ENCODE results near the gene DYNC2I2.
A peak's percentile ranks its signal among the peaks of the same experiment; 100 is the strongest.

The DYNC2I2 gene

DNA sequence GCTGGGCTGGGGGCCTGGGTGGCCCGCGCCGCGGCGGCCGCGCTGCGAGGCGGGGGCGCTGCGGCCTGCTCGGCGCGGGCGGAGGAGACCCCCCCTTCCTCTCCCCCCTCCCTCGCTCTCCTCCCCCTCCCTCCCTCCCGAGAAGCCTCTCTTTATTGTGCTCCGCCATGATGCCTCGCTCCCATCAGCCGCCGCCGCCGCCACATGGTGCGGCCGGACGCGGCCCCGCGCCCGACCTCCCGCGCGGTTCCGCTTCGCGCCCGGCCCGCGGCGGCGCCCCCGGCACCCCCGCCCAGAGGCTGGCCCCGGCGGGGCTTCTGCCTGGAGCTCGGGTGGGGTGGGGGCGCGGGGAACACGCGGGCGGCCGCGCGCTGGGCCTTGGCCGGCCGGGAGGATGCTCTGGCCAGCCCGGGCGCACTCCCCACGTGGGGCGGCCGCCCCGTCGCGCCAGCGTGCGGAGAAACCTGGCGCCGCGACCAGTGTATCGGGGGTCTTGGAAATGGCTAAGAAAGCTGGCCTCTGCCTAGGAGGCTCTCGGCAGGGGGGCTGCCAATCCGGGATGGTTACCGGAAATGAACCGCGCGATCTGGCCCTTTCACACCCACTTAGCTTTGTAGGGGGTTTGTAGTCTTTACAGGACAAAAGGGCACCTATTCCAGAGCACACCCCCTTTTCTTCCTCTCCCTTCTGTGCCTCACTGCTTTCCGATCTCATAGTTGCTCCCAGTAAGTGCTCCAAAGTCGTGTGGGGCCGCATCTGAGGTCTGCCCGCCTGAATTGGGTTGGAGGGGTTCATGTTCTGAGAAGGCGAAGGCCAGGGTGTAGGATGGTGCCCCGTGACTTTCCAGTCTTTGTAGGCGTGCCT lies 33.4 kb upstream of the DYNC2I2 start:
- DNase-seq (ENCODE audit: extremely low read depth, low read depth): no peak
- TF ChIP-seq CTCF (IDR thresholded peaks at IDR 0.05; ENCODE audit: low read depth, low read length, missing control alignments): no peak
- H3K4me3 ChIP-seq (replicated peaks; ENCODE audit: low read depth, low read length): peak overlapping the region; percentile 99

GRCh38 chr9:128689293-128689774 lies 32.7 kb upstream of the DYNC2I2 start:
- peak overlapping the region; percentile 47 for H3K4me3 ChIP-seq (replicated peaks; ENCODE audit: low read depth, low read length)
- TF ChIP-seq CTCF (IDR thresholded peaks at IDR 0.05; ENCODE audit: low read depth, low read length, missing control alignments): no peak
- no peak for DNase-seq (ENCODE audit: extremely low read depth, low read depth)

- no peak for TF ChIP-seq CTCF (IDR thresholded peaks at IDR 0.05; ENCODE audit: low read depth, low read length, missing control alignments)
- H3K4me3 ChIP-seq (replicated peaks; ENCODE audit: low read depth, low read length): peak within 1 kb of the TSS; percentile 99
- DNase-seq (ENCODE audit: extremely low read depth, low read depth): peak; percentile 61
These were observed 32.0 kb upstream of the DYNC2I2 start, which contains the start of gene SET for GRCh38 chr9:128688501-128689292. Gene SET (plus strand): TSS chr9:128689222. CDS start chr9:128689583, 361 bp downstream.

GRCh38 chr9:128687453-128687852 lies 30.8 kb upstream of the DYNC2I2 start:
- no peak overlapping the region for H3K4me3 ChIP-seq (replicated peaks; ENCODE audit: low read depth, low read length)
- no peak for TF ChIP-seq CTCF (IDR thresholded peaks at IDR 0.05; ENCODE audit: low read depth, low read length, missing control alignments)
- DNase-seq (ENCODE audit: extremely low read depth, low read depth): no peak

DNA sequence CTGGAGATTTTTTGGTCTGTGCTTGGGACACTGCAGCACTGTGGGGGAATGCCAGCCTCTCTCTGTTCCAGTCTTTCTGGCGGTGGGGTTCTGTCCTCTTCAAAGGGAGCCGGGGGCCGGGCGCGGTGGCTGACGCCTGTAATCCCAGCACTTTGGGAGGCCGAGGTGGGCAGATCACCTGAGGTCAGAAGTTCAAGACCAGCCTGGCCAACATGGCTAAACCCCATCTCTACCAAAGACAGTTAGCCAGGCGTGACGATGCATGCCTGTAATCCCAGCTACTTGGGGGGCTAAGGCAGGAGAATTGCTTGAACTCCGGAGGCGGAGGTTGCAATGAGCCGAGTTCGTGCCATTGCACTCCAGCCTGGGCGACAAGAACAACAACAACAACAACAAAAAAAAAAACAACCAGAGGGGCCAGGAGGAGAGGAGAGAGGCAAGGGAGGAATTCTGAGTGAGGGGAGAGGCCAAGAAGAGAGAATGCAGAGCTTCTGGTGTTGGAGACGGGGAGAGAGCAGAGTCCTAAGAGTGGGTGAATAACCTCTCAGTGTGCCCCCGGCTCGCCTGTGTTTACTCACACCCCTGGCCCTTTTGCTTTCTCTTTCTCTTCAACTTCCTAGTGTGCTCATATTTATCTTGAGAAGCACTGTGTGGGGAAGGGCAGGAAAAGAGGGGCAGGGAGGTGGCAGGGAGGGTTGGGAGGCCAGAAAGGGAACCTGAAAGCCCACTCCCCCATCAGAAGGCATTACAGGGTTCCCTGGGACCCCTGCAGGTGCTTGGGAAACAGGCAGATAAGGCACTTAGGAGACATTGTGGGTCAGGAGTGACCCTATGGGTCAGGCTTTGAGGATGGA lies 29.2 kb upstream of the DYNC2I2 start:
- DNase-seq (ENCODE audit: extremely low read depth, low read depth): no peak
- H3K4me3 ChIP-seq (replicated peaks; ENCODE audit: low read depth, low read length): peak overlapping the region; percentile 69
- no peak for TF ChIP-seq CTCF (IDR thresholded peaks at IDR 0.05; ENCODE audit: low read depth, low read length, missing control alignments)

All from HFF-Myc (cell line).